Peyer's patch (tissue), 4 donors: ENCODE results near the gene TBX6.

Experiments used
- POLR2A ChIP-seq, 2 donors: fragments of 450-650 bp; IDR thresholded peaks; one replicate each; pipeline ENCODE4 v1.5.1; 2017; ENCODE audit warnings: antibody characterized with exemption in 2 of 2, mild to moderate bottlenecking in 2 of 2, moderate library complexity in 2 of 2
- TF ChIP-seq, protein P1 (sequence below), 6 experiments: fragments of 450-650 bp in 4 of 6; fragments of 200-600 bp in 2 of 6; sonication (generic) in 1 of 6; IDR thresholded peaks; one replicate each; pipeline ENCODE4 v1.5.1; 2017 to 2019; ENCODE audit warnings: antibody characterized with exemption in 6 of 6, mild to moderate bottlenecking in 3 of 6, moderate library complexity in 1 of 6

DNA sequence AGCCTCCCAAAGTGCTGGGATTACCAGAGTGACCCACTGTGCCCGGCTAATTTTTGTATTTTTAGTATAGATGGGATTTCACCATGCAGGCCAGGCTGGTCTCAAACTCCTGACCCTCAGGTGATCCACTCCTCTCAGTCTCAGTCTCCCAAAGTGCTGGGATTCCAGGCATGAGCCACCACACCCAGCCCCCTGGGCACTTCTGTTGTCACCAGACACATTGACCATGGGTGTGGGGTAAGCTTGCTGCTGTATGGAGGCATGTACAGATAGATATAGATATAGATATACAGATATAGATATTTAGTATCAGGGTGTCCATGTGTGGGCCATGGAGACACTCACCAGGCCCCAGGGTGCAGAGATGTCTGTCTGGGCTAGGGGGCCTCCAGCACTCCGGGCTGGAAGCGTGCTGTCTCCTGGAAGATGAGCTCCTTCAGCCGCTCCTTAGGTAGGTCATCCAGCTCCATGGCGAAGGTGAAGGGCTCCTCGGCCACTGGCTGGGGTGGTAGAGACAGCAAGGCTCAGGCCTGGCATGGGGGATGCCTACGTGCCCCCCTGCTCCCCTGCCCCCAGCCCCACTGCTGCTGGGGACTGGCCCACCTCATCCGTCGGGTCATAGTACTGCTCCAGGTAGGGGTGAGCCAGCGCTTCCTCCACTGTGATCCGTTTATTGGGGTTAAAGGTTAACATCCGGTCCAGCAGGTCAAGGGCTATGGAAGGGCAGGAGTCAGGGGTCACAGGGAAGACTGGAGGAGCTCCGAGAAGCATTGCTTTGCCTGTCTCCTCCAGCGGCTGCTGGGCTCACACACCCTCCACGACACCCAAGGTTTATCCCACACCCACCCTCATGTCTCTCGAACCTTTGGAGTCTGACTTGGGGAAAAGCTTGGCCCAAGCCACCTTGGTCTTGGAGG, 24.8 kb upstream of the TBX6 start:
- TF ChIP-seq, protein P1, sequence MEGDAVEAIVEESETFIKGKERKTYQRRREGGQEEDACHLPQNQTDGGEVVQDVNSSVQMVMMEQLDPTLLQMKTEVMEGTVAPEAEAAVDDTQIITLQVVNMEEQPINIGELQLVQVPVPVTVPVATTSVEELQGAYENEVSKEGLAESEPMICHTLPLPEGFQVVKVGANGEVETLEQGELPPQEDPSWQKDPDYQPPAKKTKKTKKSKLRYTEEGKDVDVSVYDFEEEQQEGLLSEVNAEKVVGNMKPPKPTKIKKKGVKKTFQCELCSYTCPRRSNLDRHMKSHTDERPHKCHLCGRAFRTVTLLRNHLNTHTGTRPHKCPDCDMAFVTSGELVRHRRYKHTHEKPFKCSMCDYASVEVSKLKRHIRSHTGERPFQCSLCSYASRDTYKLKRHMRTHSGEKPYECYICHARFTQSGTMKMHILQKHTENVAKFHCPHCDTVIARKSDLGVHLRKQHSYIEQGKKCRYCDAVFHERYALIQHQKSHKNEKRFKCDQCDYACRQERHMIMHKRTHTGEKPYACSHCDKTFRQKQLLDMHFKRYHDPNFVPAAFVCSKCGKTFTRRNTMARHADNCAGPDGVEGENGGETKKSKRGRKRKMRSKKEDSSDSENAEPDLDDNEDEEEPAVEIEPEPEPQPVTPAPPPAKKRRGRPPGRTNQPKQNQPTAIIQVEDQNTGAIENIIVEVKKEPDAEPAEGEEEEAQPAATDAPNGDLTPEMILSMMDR (IDR thresholded peaks at IDR 0.05), result no peak
- TF ChIP-seq POLR2A (IDR thresholded peaks at IDR 0.05), result no peak
